Loucy (cell line): ENCODE results near the gene GAN.

Experiments
- H2AFZ ChIP-seq: fragments of 200-600 bp; sonication (generic); 2 replicates; pipeline ENCODE4 v1.6.0; 2016; ENCODE audit warnings: antibody characterized with exemption, mild to moderate bottlenecking, low read length, moderate library complexity
- H3F3A ChIP-seq: fragments of 200-600 bp; 2 replicates; pipeline ENCODE4 v1.6.0; 2016; ENCODE audit warnings: antibody characterized with exemption, low read depth, mild to moderate bottlenecking
- H3K27me3 ChIP-seq: fragments of 200-600 bp; sonication (generic); 2 replicates; pipeline ENCODE4 v1.6.1; 2014; ENCODE audit warnings: low read length, mild to moderate bottlenecking; ENCODE audit not compliant: insufficient read depth, poor library complexity, severe bottlenecking
- H3K36me3 ChIP-seq: fragments of 200-600 bp; sonication (generic); 2 replicates; pipeline ENCODE4 v1.6.1; 2016; ENCODE audit warnings: low read length; ENCODE audit not compliant: insufficient read depth
- H3K4me1 ChIP-seq: fragments of 200-600 bp; sonication (generic); 2 replicates; pipeline ENCODE4 v1.5.1; 2014; ENCODE audit warnings: low read length, mild to moderate bottlenecking; ENCODE audit not compliant: insufficient read depth, poor library complexity, severe bottlenecking
- H3K4me2 ChIP-seq: fragments of 200-600 bp; sonication (generic); 2 replicates; pipeline ENCODE4 v1.6.0; 2014; ENCODE audit warnings: antibody characterized with exemption, low read length, low read depth, mild to moderate bottlenecking; ENCODE audit not compliant: poor library complexity, severe bottlenecking
- H3K4me3 ChIP-seq: fragments of 200-600 bp; sonication (generic); 2 replicates; pipeline ENCODE4 v1.5.1; 2014; ENCODE audit warnings: low read length, mild to moderate bottlenecking, mixed read lengths; ENCODE audit not compliant: poor library complexity, severe bottlenecking
- H3K79me2 ChIP-seq: fragments of 200-600 bp; sonication (generic); 2 replicates; pipeline ENCODE4 v1.6.1; 2014; ENCODE audit warnings: low read length; ENCODE audit not compliant: insufficient read depth
- H3K9ac ChIP-seq: fragments of 200-600 bp; sonication (generic); 2 replicates; pipeline ENCODE4 v1.6.0; 2014; ENCODE audit warnings: mild to moderate bottlenecking, low read depth, low read length, moderate library complexity; ENCODE audit not compliant: poor library complexity, severe bottlenecking
- H3K9me2 ChIP-seq: fragments of 200-600 bp; sonication (generic); replicated peaks from 2 replicates; pipeline ENCODE4 v1.6.1; 2016; ENCODE audit warnings: low read depth, low read length, mixed read lengths
- H3K9me3 ChIP-seq: fragments of 200-600 bp; sonication (generic); 2 replicates; pipeline ENCODE4 v1.6.1; 2014; ENCODE audit warnings: mild to moderate bottlenecking, antibody characterized with exemption, low read length, low read depth; ENCODE audit not compliant: insufficient read depth
- H4K20me1 ChIP-seq: fragments of 200-600 bp; sonication (generic); 2 replicates; pipeline ENCODE4 v1.6.0; 2014; ENCODE audit warnings: antibody characterized with exemption, low read length, mild to moderate bottlenecking; ENCODE audit not compliant: insufficient read depth, poor library complexity, severe bottlenecking
- CTCF ChIP-seq: fragments of 200-600 bp; sonication (generic); conservative IDR thresholded peaks from 2 replicates; pipeline ENCODE4 v1.5.1; 2014; ENCODE audit warnings: mild to moderate bottlenecking, antibody characterized with exemption, low read length
- EZH2phosphoT487 ChIP-seq: fragments of 200-600 bp; IDR thresholded peaks from 2 replicates; pipeline ENCODE4 v1.6.1; 2018; ENCODE audit warnings: antibody characterized with exemption, mild to moderate bottlenecking, moderate library complexity, borderline replicate concordance

The GAN gene

GRCh38 chr16:81275795-81276194, 39.0 kb upstream of the GAN start:
- Histone ChIP-seq H2AFZ (no peak overlapping the region), H3K9me2 (no peaks in the 10 kb centered on the region), H3K9me3 (no peaks in the 10 kb centered on the region)

GRCh38 chr16:81276323-81276722, 38.4 kb upstream of the GAN start:
- Histone ChIP-seq H2AFZ (no peak overlapping the region), H3K36me3 (no peaks in the 10 kb centered on the region), H3K4me3 (no peak overlapping the region), H4K20me1 (no peaks in the 10 kb centered on the region), H3K9ac (no peak overlapping the region), H3K27me3 (no peaks in the 10 kb centered on the region), H3K4me2 (no peak overlapping the region), H3K9me2 (no peaks in the 10 kb centered on the region), H3K79me2 (no peaks in the 10 kb centered on the region), H3F3A (no peaks in the 10 kb centered on the region), H3K4me1 (no peaks in the 10 kb centered on the region), H3K9me3 (no peaks in the 10 kb centered on the region)
- TF ChIP-seq EZH2phosphoT487 = no peak
- TF ChIP-seq CTCF = no peak

More at GRCh38 chr16:81275795-81276194, 39.0 kb upstream of the GAN start:
- Histone ChIP-seq H3K9ac (no peak overlapping the region), H3K4me1 (no peaks in the 10 kb centered on the region), H3K79me2 (no peaks in the 10 kb centered on the region), H3F3A (no peaks in the 10 kb centered on the region), H3K36me3 (no peaks in the 10 kb centered on the region), H3K4me2 (no peak overlapping the region), H3K27me3 (no peaks in the 10 kb centered on the region), H3K4me3 (no peak overlapping the region), H4K20me1 (no peaks in the 10 kb centered on the region)
- no peak for TF ChIP-seq CTCF
- TF ChIP-seq EZH2phosphoT487 = no peak

GRCh38 chr16:81277541-81278080, 37.2 kb upstream of the GAN start:
- Histone ChIP-seq H2AFZ (no peak overlapping the region), H3F3A (no peaks in the 10 kb centered on the region), H3K4me3 (no peak overlapping the region), H3K4me1 (no peaks in the 10 kb centered on the region), H3K9me2 (no peaks in the 10 kb centered on the region), H3K4me2 (no peak overlapping the region), H3K27me3 (no peaks in the 10 kb centered on the region), H4K20me1 (no peaks in the 10 kb centered on the region), H3K9ac (no peak overlapping the region), H3K79me2 (no peaks in the 10 kb centered on the region), H3K9me3 (no peaks in the 10 kb centered on the region), H3K36me3 (no peaks in the 10 kb centered on the region)
- TF ChIP-seq EZH2phosphoT487 (no peak), CTCF (no peak)
